Measurements from ENCODE around the gene MXRA5. TPM values are rescaled to one million over a fixed set of nuclear protein-coding genes. Genes with fewer than 3 reads are reported as not detected.

MXRA5 gene, protein sequence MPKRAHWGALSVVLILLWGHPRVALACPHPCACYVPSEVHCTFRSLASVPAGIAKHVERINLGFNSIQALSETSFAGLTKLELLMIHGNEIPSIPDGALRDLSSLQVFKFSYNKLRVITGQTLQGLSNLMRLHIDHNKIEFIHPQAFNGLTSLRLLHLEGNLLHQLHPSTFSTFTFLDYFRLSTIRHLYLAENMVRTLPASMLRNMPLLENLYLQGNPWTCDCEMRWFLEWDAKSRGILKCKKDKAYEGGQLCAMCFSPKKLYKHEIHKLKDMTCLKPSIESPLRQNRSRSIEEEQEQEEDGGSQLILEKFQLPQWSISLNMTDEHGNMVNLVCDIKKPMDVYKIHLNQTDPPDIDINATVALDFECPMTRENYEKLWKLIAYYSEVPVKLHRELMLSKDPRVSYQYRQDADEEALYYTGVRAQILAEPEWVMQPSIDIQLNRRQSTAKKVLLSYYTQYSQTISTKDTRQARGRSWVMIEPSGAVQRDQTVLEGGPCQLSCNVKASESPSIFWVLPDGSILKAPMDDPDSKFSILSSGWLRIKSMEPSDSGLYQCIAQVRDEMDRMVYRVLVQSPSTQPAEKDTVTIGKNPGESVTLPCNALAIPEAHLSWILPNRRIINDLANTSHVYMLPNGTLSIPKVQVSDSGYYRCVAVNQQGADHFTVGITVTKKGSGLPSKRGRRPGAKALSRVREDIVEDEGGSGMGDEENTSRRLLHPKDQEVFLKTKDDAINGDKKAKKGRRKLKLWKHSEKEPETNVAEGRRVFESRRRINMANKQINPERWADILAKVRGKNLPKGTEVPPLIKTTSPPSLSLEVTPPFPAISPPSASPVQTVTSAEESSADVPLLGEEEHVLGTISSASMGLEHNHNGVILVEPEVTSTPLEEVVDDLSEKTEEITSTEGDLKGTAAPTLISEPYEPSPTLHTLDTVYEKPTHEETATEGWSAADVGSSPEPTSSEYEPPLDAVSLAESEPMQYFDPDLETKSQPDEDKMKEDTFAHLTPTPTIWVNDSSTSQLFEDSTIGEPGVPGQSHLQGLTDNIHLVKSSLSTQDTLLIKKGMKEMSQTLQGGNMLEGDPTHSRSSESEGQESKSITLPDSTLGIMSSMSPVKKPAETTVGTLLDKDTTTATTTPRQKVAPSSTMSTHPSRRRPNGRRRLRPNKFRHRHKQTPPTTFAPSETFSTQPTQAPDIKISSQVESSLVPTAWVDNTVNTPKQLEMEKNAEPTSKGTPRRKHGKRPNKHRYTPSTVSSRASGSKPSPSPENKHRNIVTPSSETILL (N-terminal part only)
- 7.0 TPM for total RNA-seq
- long read RNA-seq, partial matches to known transcripts = 5 of 13 reads
- long read RNA-seq, other reads (novel, unspliced or antisense) = 8 of 13 reads

DNA sequence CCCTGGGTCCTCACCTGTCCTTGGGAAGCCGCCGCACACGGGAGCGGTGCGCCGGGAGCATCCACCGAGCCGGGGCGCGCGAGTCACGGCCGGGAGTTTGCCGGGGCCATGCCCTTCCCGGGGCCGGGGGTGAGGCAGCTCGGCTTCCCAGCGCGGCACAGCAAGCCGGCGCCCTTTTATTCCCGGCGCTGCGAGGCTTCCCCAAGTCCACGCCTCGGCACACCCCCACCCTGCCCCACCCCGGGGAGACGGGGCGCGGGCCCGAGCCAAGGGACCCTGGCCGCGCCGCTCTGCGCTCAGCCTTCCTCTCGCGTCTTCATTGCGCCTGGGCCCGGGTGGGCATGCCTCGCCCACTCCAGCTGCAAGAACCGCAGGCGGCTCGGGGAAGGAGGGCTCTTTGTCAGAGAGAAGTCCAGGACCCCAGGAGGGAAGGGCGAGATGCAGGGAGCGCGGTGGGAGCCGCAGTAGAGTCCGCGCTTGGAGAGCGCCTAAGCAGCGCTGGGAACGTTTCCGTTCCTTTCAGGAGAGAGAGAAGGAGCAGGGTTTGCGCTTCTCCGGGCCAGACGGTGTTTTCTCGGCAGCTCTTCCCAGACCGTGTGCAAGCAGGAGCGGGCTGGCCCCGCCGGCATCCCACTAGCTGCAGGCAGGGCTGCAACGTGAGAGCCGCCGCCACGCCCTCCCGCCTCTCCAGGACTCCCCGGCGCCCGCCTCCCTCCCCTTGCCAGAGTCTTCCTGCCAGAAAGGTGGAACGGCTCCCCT lies at the start of gene MXRA5:
MXRA5 (minus strand) TSS at position 152 of the 759 bp plus-strand sequence. CDS start 2,819 bp downstream, outside the sequence.
- H3K36me3 ChIP-seq = no peaks in the 10 kb centered on the region
- peak within 1 kb of the TSS; percentile 42 for H3K4me3 ChIP-seq
- no peak for DNase-seq
- no peaks in the 10 kb centered on the region for H3K4me1 ChIP-seq
- TF ChIP-seq, protein P1, sequence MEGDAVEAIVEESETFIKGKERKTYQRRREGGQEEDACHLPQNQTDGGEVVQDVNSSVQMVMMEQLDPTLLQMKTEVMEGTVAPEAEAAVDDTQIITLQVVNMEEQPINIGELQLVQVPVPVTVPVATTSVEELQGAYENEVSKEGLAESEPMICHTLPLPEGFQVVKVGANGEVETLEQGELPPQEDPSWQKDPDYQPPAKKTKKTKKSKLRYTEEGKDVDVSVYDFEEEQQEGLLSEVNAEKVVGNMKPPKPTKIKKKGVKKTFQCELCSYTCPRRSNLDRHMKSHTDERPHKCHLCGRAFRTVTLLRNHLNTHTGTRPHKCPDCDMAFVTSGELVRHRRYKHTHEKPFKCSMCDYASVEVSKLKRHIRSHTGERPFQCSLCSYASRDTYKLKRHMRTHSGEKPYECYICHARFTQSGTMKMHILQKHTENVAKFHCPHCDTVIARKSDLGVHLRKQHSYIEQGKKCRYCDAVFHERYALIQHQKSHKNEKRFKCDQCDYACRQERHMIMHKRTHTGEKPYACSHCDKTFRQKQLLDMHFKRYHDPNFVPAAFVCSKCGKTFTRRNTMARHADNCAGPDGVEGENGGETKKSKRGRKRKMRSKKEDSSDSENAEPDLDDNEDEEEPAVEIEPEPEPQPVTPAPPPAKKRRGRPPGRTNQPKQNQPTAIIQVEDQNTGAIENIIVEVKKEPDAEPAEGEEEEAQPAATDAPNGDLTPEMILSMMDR (IDR thresholded peaks at IDR 0.05) = no peak
- H3K9me3 ChIP-seq = no peaks in the 10 kb centered on the region
- intact Hi-C loops (cut with DNase I) = no loop called here
- no peak for ATAC-seq
- H3K27ac ChIP-seq = no peak within 1 kb of the TSS
- peaks cover 7% of the 10 kb centered on the region for H3K27me3 ChIP-seq (ENCODE audit: low read depth)

DNA sequence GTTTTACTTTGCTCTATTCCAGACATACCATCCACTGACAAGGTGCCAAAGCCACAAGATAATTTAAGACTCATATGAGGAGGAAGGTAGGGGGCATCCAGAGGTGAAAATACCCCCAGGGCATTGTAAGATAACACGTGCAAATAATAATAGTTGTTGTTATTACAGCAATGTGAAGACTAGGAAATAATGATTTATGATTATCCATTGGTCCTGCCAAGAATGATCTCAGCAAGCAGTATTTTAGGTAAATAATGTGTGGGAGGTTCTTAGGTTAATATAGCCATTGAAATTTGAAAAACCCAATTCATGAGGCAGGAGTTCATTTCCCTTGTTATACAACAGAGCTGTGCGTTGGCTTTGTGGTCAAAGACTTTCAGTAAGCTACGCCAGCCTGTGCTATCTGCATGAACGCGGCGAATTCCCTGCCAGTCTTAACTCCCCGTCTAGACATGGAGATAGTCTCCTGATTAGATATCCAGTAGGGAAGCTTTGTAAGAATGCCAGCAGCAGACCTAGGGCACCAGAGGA lies 47.2 kb upstream of the MXRA5 start:
- Histone ChIP-seq H3K9me3 (no peaks in the 10 kb centered on the region), H3K36me3 (no peaks in the 10 kb centered on the region), H3K4me3 (no peak overlapping the region), H3K27me3 (ENCODE audit: low read depth) (no peaks in the 10 kb centered on the region), H3K4me1 (no peaks in the 10 kb centered on the region), H3K27ac (no peak overlapping the region)
- intact Hi-C loops (cut with DNase I) = no loop called here
- TF ChIP-seq, protein P1 (IDR thresholded peaks at IDR 0.05) = no peak
- no peak for DNase-seq
- ATAC-seq = no peak

DNA sequence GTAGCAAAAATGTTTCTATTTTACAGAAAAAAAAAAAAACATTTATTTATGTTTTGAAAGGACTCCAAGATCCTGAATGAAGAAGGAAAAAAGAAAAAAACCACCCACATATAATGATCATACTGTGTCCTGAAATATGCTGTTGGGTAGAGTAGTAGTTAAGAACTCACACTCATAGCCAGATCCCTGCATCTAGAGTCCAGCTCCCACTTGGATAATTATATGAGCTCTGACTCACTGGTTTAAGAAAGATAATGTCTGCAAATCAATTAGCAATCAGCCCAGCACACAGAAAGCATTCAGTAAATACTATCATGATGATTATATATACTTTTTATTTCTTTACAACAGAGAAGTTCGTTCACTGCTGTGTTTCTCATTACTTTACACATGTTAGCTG lies 46.7 kb upstream of the MXRA5 start:
- Histone ChIP-seq H3K27ac (no peak overlapping the region), H3K27me3 (ENCODE audit: low read depth) (no peaks in the 10 kb centered on the region), H3K36me3 (no peaks in the 10 kb centered on the region), H3K4me1 (no peaks in the 10 kb centered on the region), H3K9me3 (no peaks in the 10 kb centered on the region), H3K4me3 (no peak overlapping the region)
- intact Hi-C loops (cut with DNase I) = no loop called here
- ATAC-seq (no peak), DNase-seq (no peak)
- TF ChIP-seq, protein P1 (IDR thresholded peaks at IDR 0.05) = no peak

DNA sequence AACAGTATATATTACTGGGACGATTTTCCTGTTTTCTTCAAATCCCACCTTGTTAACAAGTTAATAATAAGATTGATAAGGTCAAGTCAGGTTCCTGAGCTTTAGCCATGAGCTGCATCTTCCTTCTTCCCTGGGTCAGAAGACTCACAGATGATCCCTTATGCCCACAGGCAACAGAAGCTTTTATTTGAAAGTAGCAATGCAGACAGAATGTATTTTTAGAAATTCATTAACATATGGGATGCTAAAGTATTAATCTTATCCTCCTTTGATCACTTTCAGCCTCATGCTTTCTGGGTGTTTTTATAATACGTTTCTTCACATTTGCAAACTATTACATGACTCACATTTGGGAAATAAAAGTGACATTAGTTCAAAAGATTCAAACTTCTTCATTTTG lies 42.0 kb upstream of the MXRA5 start:
- no peaks in the 10 kb centered on the region for H3K9me3 ChIP-seq
- DNase-seq = no peak

More for the DNA sequence above, 42.0 kb upstream of the MXRA5 start:
- Histone ChIP-seq H3K4me1 (no peaks in the 10 kb centered on the region), H3K36me3 (no peaks in the 10 kb centered on the region), H3K27me3 (ENCODE audit: low read depth) (no peaks in the 10 kb centered on the region), H3K4me3 (no peak overlapping the region), H3K27ac (no peak overlapping the region)
- TF ChIP-seq, protein P1 (IDR thresholded peaks at IDR 0.05) = no peak
- ATAC-seq = no peak
- intact Hi-C loops (cut with DNase I) = no loop called here

All from lower lobe of right lung (tissue), 2 donors.